AG08395 (cell line): ENCODE data around the gene QKI.
A peak's percentile ranks its signal among the peaks of the same experiment; 100 is the strongest.
"Not testable (repeated sequence)": the region's sequence is repeated elsewhere in the genome, so short reads cannot be mapped to it uniquely, and the experiment has no call there.

ENCODE experiments used
- DNase-seq: peaks from one replicate; pipeline ENCODE4 v3.0.0; 2012; ENCODE audit warnings: mixed read lengths, low spot score

Gene QKI

GRCh38 chr6:163414117-163414945 lies at the start of gene QKI:
Gene QKI, plus strand, starts transcription at chr6:163414718. Its CDS starts 476 bp downstream, at chr6:163415194.
- DNase-seq, result peak; percentile 62

- no peak for DNase-seq
Observed at GRCh38 chr6:163366288-163366687, 48.2 kb upstream of the QKI start.

GRCh38 chr6:163367497-163368183 lies 46.9 kb upstream of the QKI start:
- no peak for DNase-seq

- no peak for DNase-seq
Observed at GRCh38 chr6:163369141-163369540, 45.4 kb upstream of the QKI start.

- no peak for DNase-seq
Observed at GRCh38 chr6:163369628-163370365, 44.7 kb upstream of the QKI start.

- no peak for DNase-seq
Observed at GRCh38 chr6:163370464-163371117, 43.9 kb upstream of the QKI start.

- no peak for DNase-seq
Observed at GRCh38 chr6:163371129-163371528, 43.4 kb upstream of the QKI start.

- DNase-seq, result no peak
Observed at GRCh38 chr6:163373240-163373639, 41.3 kb upstream of the QKI start.

GRCh38 chr6:163375361-163375760 lies 39.2 kb upstream of the QKI start:
- DNase-seq, result no peak

GRCh38 chr6:163376187-163376586 lies 38.3 kb upstream of the QKI start:
- DNase-seq, result no peak

GRCh38 chr6:163377561-163377960 lies 37.0 kb upstream of the QKI start:
- DNase-seq, result no peak

GRCh38 chr6:163380216-163380615 lies 34.3 kb upstream of the QKI start:
- no peak for DNase-seq

- DNase-seq, result no peak
Observed at GRCh38 chr6:163381118-163381756, 33.3 kb upstream of the QKI start.

- not testable (repeated sequence) for DNase-seq
Observed at GRCh38 chr6:163383396-163383795, 31.1 kb upstream of the QKI start.

GRCh38 chr6:163383912-163384311 lies 30.6 kb upstream of the QKI start:
- no peak for DNase-seq

GRCh38 chr6:163384510-163384909 lies 30.0 kb upstream of the QKI start:
- DNase-seq, result no peak

- not testable (repeated sequence) for DNase-seq
Observed at GRCh38 chr6:163385503-163385902, 29.0 kb upstream of the QKI start.

- DNase-seq, result no peak
Observed at GRCh38 chr6:163386329-163386908, 28.1 kb upstream of the QKI start.

- DNase-seq, result no peak
Observed at GRCh38 chr6:163387317-163387716, 27.2 kb upstream of the QKI start.

GRCh38 chr6:163389354-163389753 lies 25.2 kb upstream of the QKI start:
- DNase-seq, result no peak

- DNase-seq, result no peak
Observed at GRCh38 chr6:163390770-163391169, 23.7 kb upstream of the QKI start.
